Central memory CD4-positive, alpha-beta T cell (primary cell): ENCODE results near the gene ERC2.

Experiments used
- DNase-seq: peaks from one replicate; pipeline ENCODE4 v3.0.0; 2022

Gene ERC2

DNA sequence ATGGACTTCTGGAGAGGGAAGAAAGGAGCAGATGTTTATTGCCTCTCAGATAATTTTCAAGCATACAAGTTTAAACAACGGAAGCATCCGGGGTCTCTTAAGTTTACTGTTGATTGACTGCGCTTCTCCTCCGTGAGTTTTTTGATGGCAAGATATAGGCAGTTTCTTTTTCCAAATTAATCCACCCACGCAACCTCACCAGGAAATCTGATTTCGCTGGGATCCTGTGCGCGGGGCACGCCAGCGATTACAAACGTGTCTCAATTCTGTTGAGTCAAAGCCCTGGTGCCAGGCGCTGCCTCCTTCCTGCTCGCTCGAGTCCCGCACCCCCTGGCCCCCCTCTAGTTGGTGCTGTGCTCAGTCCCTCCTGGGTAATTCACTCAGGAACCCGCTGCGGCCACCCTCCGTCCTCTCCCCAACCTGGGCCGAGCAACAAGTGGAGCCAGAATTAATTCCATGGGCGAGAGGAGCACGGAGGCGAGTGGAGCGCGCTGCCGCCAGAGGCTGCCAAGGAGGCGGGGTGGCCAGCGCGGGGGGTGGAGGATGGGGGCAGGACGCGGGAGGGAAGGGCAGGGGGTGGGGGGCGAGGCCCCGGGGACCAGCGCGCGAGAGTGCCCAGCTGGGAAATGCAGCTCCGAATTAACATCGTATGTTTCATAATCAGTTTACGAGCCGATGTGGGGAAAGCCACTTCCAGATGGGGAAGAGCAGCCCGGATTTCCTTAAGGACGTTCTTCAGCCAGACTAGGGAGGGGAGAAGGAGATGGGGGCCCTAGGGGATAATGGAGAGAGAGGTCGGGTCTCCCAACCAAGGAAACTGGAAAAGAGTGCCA lies 987.1 kb downstream of the ERC2 start:
- DNase-seq, result no peak

- no peak for DNase-seq
Measured at GRCh38 chr3:55477306-55478303, 990.7 kb downstream of the ERC2 start.

DNA sequence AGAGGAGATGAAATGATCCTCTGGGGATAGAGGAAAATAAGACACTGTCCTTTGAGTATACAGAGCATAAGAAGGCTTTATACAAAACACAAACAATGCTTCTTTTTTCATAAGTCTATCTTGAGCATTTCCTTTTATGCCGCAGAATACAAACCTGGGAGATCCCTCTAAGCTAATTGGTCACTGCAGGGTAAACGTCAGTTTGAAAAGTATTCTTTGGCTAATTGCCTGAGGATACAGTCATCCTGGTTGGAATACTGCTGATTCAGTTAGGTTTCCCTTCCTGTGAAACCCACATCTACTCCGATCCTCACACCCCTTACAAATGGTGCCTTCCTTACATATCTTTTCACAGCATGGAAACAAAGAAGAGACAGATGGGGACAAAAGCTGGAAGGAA lies 991.8 kb downstream of the ERC2 start:
- DNase-seq, result no peak

DNA sequence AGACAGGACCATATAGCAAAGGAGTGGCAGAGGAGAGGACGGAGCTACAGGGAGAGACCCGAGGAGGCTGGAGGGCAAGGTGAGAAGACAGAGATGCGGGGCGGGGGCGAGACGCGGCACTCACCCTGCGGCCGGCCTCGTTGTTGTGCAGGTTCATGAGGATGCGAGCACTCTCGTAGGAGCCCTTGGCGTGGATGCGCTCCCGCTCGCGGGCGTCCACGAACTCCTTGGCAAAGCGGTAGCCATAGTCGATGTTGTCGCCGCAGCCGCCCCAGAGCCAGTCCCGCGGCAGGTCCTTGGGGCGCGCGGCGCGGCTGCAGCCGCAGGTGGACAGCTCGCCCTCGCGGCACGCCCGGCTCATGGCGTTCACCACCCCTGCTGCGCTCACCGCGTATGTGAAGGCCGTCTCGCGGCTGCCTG lies 994.0 kb downstream of the ERC2 start:
- DNase-seq, result no peak

DNA sequence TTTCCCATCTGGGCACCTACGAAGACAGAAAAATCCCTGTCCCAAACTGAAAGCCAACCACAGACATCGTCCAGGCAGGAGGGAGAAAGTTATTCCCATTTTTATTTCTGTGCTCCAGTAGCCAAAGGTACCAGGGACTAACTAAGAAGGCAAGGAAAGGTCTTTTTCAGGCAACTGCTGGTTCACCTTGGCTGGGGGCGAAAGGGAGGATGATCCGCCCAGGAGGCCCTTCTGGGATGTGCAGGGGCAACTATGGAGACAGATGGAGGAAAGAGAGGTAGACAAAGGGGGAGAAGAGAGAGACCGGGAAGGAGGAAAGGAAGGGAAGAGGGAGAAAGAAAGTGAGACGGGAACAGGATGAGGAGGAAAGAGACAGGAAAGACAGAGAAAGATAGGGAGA lies 994.5 kb downstream of the ERC2 start:
- DNase-seq, result no peak

- DNase-seq, result no peak
Measured at GRCh38 chr3:55471522-55472280, 996.6 kb downstream of the ERC2 start.

DNA sequence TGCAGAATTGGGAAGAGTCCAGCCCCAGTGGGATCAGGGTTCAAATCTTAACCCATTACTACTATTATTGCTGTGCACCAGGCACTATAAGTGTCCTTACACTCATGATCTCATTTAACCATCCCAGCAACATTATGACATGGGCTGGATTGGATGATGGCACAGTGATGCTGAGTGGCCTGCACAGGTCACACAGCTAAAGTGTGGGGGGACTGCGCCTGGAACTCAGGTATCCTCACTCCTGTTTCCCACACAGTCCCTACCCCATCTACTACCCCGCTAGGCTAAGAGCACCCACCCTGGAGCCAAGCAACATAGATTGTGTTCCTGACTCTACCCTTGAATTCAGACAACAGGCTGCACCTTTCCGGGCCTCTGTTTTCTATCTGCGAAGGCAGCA lies 997.2 kb downstream of the ERC2 start:
- no peak for DNase-seq

DNA sequence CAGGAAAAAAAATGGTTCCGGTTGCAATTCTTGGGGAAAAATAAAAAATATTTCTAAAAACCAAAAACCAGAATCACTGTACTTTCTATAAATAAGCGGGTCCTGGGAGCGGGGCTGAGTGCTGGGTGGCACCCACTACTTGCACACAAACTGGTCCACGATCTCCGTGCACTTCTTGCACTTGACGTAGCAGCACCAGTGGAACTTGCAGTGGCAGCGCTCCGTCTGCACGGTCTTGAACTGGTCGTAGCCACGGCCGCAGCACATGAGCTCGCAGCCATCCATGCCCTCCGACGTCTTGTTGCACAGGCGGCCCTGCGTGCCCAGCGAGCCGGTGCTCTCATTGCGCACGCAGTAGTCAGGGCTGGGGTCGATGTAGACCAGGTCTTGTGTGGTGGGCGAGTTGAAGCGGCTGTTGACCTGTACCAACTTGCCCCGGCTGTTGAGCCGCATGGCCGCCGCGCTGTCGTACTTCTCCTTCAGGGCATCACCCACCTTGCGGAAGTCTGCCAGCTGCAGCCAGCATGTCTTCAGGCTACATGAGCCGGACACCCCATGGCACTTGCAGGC lies 998.2 kb downstream of the ERC2 start:
- DNase-seq, result no peak

- DNase-seq, result no peak
Measured at GRCh38 chr3:55468251-55468650, 1000.0 kb downstream of the ERC2 start.

- DNase-seq, result no peak
Measured at GRCh38 chr3:55467099-55467498, 1001.2 kb downstream of the ERC2 start.

GRCh38 chr3:55466526-55466925 lies 1001.7 kb downstream of the ERC2 start:
- no peak for DNase-seq

- DNase-seq, result no peak
Measured at GRCh38 chr3:55461896-55462295, 1006.4 kb downstream of the ERC2 start.

DNA sequence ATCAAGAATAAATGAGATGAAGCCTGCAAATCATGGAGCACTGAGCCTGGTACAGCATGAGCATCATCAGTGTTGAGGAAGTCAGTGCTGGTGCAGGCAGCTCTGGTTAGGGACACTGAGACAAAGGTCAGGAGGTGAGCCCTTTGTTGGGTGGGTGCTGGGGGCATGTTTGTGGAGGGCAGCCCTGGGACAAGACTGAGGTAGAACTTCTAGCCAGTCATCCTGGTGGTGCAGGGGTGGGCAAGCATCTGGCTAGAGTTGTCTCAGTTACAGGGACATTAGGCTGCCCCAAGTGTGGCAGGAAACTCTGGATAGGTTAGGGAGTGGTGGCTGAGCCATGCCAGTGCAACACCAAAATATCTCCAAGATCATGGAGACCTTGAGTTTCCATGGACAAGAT lies 1008.4 kb downstream of the ERC2 start:
- DNase-seq, result no peak
